Right lobe of liver (tissue), 6 donors: ENCODE measurements around the gene ETV3L. TPM values are rescaled to one million over a fixed set of nuclear protein-coding genes. Genes with fewer than 3 reads are reported as not detected.
A peak's percentile ranks its signal among the peaks of the same experiment; 100 is the strongest.

Experiments
- ATAC-seq, 4 donors: fragments of 200-7000 bp; cut with Tn5 transposase; one replicate each; pipeline ENCODE4 v1.9.1; 2020; ENCODE audit warnings: mild to moderate bottlenecking in 4 of 4, moderate library complexity in 4 of 4
- DNase-seq, 3 donors: peaks; one replicate each; pipeline ENCODE4 v3.0.0-alpha.2; 2020
- H3K27ac ChIP-seq, 3 donors: fragments of 200-600 bp; one replicate each; pipeline ENCODE4 v1.8.0; 2022
- H3K27me3 ChIP-seq, 2 donors: fragments of 200-600 bp; one replicate each; pipeline ENCODE4 v1.8.0; 2022
- H3K36me3 ChIP-seq, 4 donors: fragments of 200-600 bp; sonication (generic) in 1 of 4; one replicate each; pipeline versions ENCODE4 v1.5.1 to v1.8.0; 2017 to 2022; ENCODE audit warnings: control low read depth in 1 of 4
- H3K4me1 ChIP-seq, 4 donors: fragments of 200-600 bp; sonication (generic) in 1 of 4; one replicate each; pipeline versions ENCODE4 v1.5.1 to v1.8.0; 2017 to 2022; ENCODE audit warnings: control low read depth in 1 of 4
- H3K4me3 ChIP-seq, 3 donors: fragments of 200-600 bp; one replicate each; pipeline ENCODE4 v1.8.0; 2022
- H3K9me3 ChIP-seq, 4 donors: fragments of 200-600 bp; sonication (generic) in 1 of 4; one replicate each; pipeline versions ENCODE4 v1.5.1 to v1.8.0; 2017 to 2022; ENCODE audit warnings: control low read depth in 1 of 4
- POLR2A ChIP-seq: fragments of 450-650 bp; IDR thresholded peaks from one replicate; pipeline ENCODE4 v1.6.1; 2017; ENCODE audit warnings: antibody characterized with exemption, mild to moderate bottlenecking
- WGBS: methylation state at CpG from one replicate; pipeline ENCODE4 v1.1.6; 2018; ENCODE audit warnings: low coverage, low lambda C conversion rate; ENCODE audit not compliant: insufficient coverage; ENCODE audit errors: missing lambda C conversion rate; 5-methylcytosine and 5-hydroxymethylcytosine counted together
- intact Hi-C, 2 donors: fragments of 100-400 bp; cut with DNase I; formaldehyde crosslinking; loops; one replicate each; pipeline versions ENCODE4 v1.11.2 to v1.14.1; 2022
- total RNA-seq, 6 experiments: library from RNA; depleted of rRNA in 2 of 6; stranded (reverse); fragments of >200 nt in 2 of 6; fragmentation: NEBNext Ultra II Directional in 3 of 6; extraction: Animal tissue kit (Norgen Biotek cat#: 25700) in 3 of 6; gene quantifications; one replicate each; pipeline versions ENCODE4 v1.1.0 to v1.2.4, GENCODE V29; 2016 to 2023
- TF ChIP-seq, protein P1 (sequence below), 4 donors: fragments of 200-600 bp in 3 of 4; fragments of 450-650 bp in 1 of 4; IDR thresholded peaks; one replicate each; pipeline versions ENCODE4 v1.5.1 to v1.8.0; 2016 to 2022; ENCODE audit warnings: antibody characterized with exemption in 4 of 4, mild to moderate bottlenecking in 2 of 4
- donor health status: DM: no; HTN: yes; CAD: no.
- donor health status: DM: no; HTN: no; CAD: no.
- donor health status: DM: no; HTN: no; CAD: no.
- donor health status: DM: no; HTN: yes; CAD: no.
- donor health status: DM: no; HTN: yes; CAD: no.

The ETV3L gene
- total RNA-seq, 6 experiments from 2014 or later = not detected

DNA sequence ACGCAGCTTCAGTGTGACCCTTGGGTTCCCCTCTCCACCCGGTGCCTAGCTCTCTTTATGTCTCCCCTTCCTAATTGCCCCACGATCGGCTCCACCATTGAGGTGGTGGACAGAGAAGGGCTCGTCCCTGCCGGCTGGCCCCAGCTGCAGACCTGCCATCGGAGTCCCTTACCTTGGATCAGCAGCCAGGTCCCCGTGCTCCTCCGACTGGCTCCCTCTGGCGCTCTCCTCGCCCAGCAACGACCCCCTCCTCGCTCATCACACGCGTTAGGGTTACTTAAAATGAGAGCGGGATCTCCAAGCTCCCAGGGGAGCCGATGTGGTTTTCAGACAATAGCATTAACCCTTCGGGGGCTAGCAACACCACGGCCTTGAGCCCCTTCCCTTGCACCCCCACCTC lies 8.1 kb upstream of the ETV3L start:
- intact Hi-C loops = no loop called here
- no peak for DNase-seq
- no peaks in the 10 kb centered on the region for H3K36me3 ChIP-seq
- peaks cover 0 to 14% of the 10 kb centered on the region in 2 donors for H3K27me3 ChIP-seq
- H3K9me3 ChIP-seq = no peaks in the 10 kb centered on the region
- 31% methylated on average over 11 of the region's 19 CpGs for WGBS
- H3K4me3 ChIP-seq = no peak overlapping the region
- H3K4me1 ChIP-seq = no peaks in the 10 kb centered on the region
- no peak for ATAC-seq
- no peak overlapping the region for H3K27ac ChIP-seq
- TF ChIP-seq, protein P1, sequence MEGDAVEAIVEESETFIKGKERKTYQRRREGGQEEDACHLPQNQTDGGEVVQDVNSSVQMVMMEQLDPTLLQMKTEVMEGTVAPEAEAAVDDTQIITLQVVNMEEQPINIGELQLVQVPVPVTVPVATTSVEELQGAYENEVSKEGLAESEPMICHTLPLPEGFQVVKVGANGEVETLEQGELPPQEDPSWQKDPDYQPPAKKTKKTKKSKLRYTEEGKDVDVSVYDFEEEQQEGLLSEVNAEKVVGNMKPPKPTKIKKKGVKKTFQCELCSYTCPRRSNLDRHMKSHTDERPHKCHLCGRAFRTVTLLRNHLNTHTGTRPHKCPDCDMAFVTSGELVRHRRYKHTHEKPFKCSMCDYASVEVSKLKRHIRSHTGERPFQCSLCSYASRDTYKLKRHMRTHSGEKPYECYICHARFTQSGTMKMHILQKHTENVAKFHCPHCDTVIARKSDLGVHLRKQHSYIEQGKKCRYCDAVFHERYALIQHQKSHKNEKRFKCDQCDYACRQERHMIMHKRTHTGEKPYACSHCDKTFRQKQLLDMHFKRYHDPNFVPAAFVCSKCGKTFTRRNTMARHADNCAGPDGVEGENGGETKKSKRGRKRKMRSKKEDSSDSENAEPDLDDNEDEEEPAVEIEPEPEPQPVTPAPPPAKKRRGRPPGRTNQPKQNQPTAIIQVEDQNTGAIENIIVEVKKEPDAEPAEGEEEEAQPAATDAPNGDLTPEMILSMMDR (IDR thresholded peaks at IDR 0.05) = no peak
- no peak for TF ChIP-seq POLR2A

- intact Hi-C loops = no loop called here
- Histone ChIP-seq H3K4me1 (no peaks in the 10 kb centered on the region), H3K27ac (no peak overlapping the region), H3K27me3 (peaks cover 0 to 14% of the 10 kb centered on the region in 2 donors), H3K36me3 (no peaks in the 10 kb centered on the region), H3K9me3 (no peaks in the 10 kb centered on the region), H3K4me3 (no peak overlapping the region)
- ATAC-seq (no peak), DNase-seq (no peak)
- TF ChIP-seq POLR2A = no peak
- TF ChIP-seq, protein P1 (IDR thresholded peaks at IDR 0.05) = no peak
- WGBS = no CpG with 5 or more reads among the region's 6 CpGs
These were observed 7.2 kb upstream of the ETV3L start for GRCh38 chr1:157106813-157107189.

DNA sequence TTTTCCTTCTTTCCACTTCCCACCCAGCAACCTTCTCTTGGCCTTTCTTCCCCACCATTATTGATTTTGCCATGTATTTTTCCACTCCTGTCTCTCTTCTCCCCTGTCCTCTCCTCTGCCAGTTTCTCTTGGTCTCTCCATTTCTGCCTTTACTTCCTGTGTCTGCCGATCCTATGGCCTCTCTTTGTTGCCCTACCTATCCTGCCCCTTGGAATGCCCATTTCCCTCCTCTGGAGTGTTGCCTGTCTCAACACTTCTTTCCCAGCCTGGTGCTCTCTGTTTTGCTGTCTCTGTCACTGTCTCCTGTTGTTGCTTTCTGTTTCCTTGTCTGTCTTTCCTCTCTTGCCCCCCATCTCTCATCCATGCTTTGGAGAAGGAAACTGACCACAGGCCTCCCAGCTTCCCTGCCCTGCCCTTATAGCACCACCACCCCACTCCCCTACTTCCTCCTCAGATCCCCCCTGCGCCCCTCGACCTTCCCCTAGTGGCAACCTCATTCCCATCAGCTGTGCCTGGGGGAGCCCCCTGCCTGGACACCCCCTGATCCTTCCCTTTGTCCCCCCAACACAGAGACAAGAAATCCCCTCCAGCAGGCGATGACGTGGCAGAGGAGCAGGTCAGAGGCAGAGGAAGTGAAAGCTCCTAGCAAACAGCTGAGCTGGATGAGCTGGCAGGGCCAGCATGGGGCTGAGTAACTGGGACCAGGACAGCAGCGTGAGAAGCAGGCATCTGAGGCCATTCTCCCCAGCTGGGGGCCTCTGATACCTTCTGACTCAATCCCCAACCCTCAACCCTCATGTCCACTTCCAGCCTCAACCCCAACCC lies 6.6 kb upstream of the ETV3L start:
- H3K27me3 ChIP-seq = peaks cover 0 to 14% of the 10 kb centered on the region in 2 donors
- DNase-seq (peak in 1 of 3 donors; percentile 54), ATAC-seq (peak; percentile 52 to 82 (median 68))
- no peak overlapping the region for H3K4me3 ChIP-seq
- H3K9me3 ChIP-seq = no peaks in the 10 kb centered on the region
- H3K4me1 ChIP-seq = no peaks in the 10 kb centered on the region
- 27% methylated on average over 5 of the region's 6 CpGs for WGBS
- TF ChIP-seq, protein P1 (IDR thresholded peaks at IDR 0.05) = no peak
- no peak for TF ChIP-seq POLR2A
- H3K36me3 ChIP-seq = no peaks in the 10 kb centered on the region
- no peak overlapping the region for H3K27ac ChIP-seq
- intact Hi-C loops = no loop called here

- WGBS = 60% methylated on average over 12 of the region's 14 CpGs
- no peak overlapping the region for H3K27ac ChIP-seq
- no peaks in the 10 kb centered on the region for H3K9me3 ChIP-seq
- ATAC-seq (no peak), DNase-seq (peak in 1 of 3 donors; percentile 25)
- H3K4me3 ChIP-seq = no peak overlapping the region
- H3K27me3 ChIP-seq = peaks cover 0 to 14% of the 10 kb centered on the region in 2 donors
- no peaks in the 10 kb centered on the region for H3K4me1 ChIP-seq
- H3K36me3 ChIP-seq = no peaks in the 10 kb centered on the region
- TF ChIP-seq, protein P1 (IDR thresholded peaks at IDR 0.05) = no peak
- no peak for TF ChIP-seq POLR2A
- intact Hi-C loops = no loop called here
These were observed 5.8 kb upstream of the ETV3L start for GRCh38 chr1:157105298-157105987.
